Stomach (tissue), 9 donors: ENCODE results near the gene BCOR. TPM values are rescaled to one million over a fixed set of nuclear protein-coding genes. Genes with fewer than 3 reads are reported as not detected.

Experiments
- DNase-seq, 2 donors: peaks; one replicate each; pipeline versions ENCODE4 v3.0.0 to v3.0.0-alpha.2; 2013 to 2019
- H3K27ac ChIP-seq, 5 donors: fragments of 200-600 bp in 4 of 5; sonication (generic) in 4 of 5; one replicate each; pipeline ENCODE4 v1.5.1; 2013 to 2019; ENCODE audit warnings: mild to moderate bottlenecking in 1 of 5, moderate library complexity in 1 of 5
- H3K27me3 ChIP-seq, 3 donors: fragments of 200-600 bp; sonication (generic); one replicate each; pipeline ENCODE4 v1.5.1; 2017 to 2019; ENCODE audit warnings: mixed run types in 1 of 3
- H3K36me3 ChIP-seq, 4 donors: fragments of 200-600 bp; sonication (generic); 1 replicate in 3 of 4; 2 replicates in 1 of 4; pipeline ENCODE4 v1.5.1; 2016 to 2019
- H3K4me1 ChIP-seq, 4 donors: fragments of 200-600 bp; sonication (generic); one replicate each; pipeline ENCODE4 v1.5.1; 2016 to 2019
- H3K4me3 ChIP-seq, 4 donors: fragments of 200-600 bp; sonication (generic) in 3 of 4; one replicate each; pipeline ENCODE4 v1.5.1; 2016 to 2019; ENCODE audit warnings: mild to moderate bottlenecking in 1 of 4
- H3K9me3 ChIP-seq, 4 donors: fragments of 200-600 bp; sonication (generic); one replicate each; pipeline ENCODE4 v1.5.1; 2016 to 2019
- EP300 ChIP-seq: sonication (generic); formaldehyde crosslinking; IDR thresholded peaks from one replicate; pipeline ENCODE4 v1.6.1; 2017; ENCODE audit warnings: antibody characterized with exemption
- POLR2A ChIP-seq, 4 donors: fragments of 450-650 bp; IDR thresholded peaks; one replicate each; pipeline ENCODE4 v1.6.1; 2016; ENCODE audit warnings: antibody characterized with exemption in 4 of 4, control low read depth in 2 of 4, mild to moderate bottlenecking in 1 of 4, moderate library complexity in 1 of 4
- POLR2AphosphoS5 ChIP-seq, 3 donors: sonication (generic); formaldehyde crosslinking; IDR thresholded peaks; one replicate each; pipeline ENCODE4 v1.6.1; 2016; ENCODE audit warnings: antibody characterized with exemption in 3 of 3
- WGBS, 5 donors: extraction: QIAGEN DNeasy Blood & Tissue Kit in 3 of 5; methylation state at CpG; one replicate each; pipeline versions ENCODE4 v1.1.5 to v1.1.7; 2013 to 2018; 5-methylcytosine and 5-hydroxymethylcytosine counted together
- intact Hi-C: fragments of 100-400 bp; cut with DNase I; formaldehyde crosslinking; loops from one replicate; pipeline ENCODE4 v1.15.1; 2023; ENCODE audit warnings: low total_unique reads
- polyA plus RNA-seq, 3 donors: library from polyadenylated mRNA; stranded (reverse); fragments of 200-250 nt; gene quantifications; one replicate each; pipeline ENCODE4 v1.2.3, GENCODE V29; 2013
- total RNA-seq, 5 donors: library from RNA; depleted of rRNA; stranded (reverse); fragments of >200 nt; gene quantifications; one replicate each; pipeline versions ENCODE4 v1.1.0 to v1.2.3, GENCODE V29; 2014 to 2016
- TF ChIP-seq, protein P1 (sequence below), 7 experiments: fragments of 450-650 bp in 4 of 7; fragments of 200-600 bp in 3 of 7; sonication (generic) in 3 of 7; IDR thresholded peaks; one replicate each; pipeline ENCODE4 v1.5.1; 2016 to 2019; ENCODE audit warnings: antibody characterized with exemption in 7 of 7, control low read depth in 2 of 7, mild to moderate bottlenecking in 1 of 7
- donor health status: healthy with polysubstance abuse.
- donor health status: Bipolar disorder and iron deficiency.
- donor health status: healthy.

BCOR gene
- total and polyA plus RNA-seq, 8 donors: 4.4 to 45.5 (median 19.2) TPM

DNA sequence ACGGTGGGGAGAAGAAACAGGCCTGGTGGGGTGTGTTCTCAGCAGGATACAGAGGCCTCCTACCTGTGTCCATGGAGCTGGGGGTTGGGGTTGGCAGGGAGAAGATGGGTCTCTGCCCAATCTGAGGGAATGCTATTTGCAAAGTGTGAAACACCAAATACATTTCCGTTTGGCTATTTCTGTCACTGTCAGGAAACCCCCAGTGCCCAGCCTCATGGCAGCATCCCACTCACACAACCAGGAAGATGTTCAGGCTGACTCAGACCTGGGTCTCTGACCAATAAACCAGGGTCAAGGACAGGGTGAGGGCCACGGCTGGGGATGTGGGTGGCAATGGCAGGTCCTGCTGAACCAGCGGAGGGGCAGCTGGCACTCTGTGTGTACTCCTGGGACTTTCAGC lies 41.3 kb downstream of the BCOR start:
- WGBS, 5 donors: 48 to 79% (median 56%) methylated on average over 4 of the region's 4 CpGs
- no peaks in the 10 kb centered on the region for H3K27me3 ChIP-seq
- peaks cover 34 to 87% (median 79%) of the 10 kb centered on the region in 4 donors for H3K36me3 ChIP-seq
- no peaks in the 10 kb centered on the region for H3K4me1 ChIP-seq
- no peak overlapping the region for H3K4me3 ChIP-seq
- H3K27ac ChIP-seq: no peak overlapping the region
- no peak for TF ChIP-seq EP300
- no peak for TF ChIP-seq POLR2AphosphoS5 (IDR thresholded peaks at IDR 0.05)
- TF ChIP-seq, protein P1, sequence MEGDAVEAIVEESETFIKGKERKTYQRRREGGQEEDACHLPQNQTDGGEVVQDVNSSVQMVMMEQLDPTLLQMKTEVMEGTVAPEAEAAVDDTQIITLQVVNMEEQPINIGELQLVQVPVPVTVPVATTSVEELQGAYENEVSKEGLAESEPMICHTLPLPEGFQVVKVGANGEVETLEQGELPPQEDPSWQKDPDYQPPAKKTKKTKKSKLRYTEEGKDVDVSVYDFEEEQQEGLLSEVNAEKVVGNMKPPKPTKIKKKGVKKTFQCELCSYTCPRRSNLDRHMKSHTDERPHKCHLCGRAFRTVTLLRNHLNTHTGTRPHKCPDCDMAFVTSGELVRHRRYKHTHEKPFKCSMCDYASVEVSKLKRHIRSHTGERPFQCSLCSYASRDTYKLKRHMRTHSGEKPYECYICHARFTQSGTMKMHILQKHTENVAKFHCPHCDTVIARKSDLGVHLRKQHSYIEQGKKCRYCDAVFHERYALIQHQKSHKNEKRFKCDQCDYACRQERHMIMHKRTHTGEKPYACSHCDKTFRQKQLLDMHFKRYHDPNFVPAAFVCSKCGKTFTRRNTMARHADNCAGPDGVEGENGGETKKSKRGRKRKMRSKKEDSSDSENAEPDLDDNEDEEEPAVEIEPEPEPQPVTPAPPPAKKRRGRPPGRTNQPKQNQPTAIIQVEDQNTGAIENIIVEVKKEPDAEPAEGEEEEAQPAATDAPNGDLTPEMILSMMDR (IDR thresholded peaks at IDR 0.05): no peak
- TF ChIP-seq POLR2A (IDR thresholded peaks at IDR 0.05): no peak
- intact Hi-C loops: no loop called here
- DNase-seq: no peak
- H3K9me3 ChIP-seq: peaks cover 0 to 22% (median 9%) of the 10 kb centered on the region in 4 donors

DNA sequence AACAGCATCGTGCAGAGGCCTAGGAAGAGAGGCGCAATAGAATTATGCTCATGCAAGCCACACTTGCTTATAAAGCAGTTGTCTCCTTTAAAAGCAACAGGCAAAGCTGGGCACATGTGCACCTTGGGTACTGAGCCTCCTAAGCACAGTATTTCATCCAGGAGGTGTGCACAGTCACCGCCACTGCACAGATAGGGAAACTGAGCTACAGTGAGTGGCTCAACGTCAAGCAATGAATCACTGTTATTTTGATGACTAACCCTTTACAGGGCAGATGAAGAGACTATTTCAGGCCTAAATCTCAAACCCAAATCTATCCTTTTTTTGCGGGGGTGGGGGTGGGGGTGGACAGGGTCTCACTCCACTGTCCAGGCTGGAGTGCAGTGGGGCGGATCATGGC lies 42.3 kb downstream of the BCOR start:
- Histone ChIP-seq H3K27me3 (no peaks in the 10 kb centered on the region), H3K9me3 (peaks cover 0 to 32% (median 16%) of the 10 kb centered on the region in 4 donors), H3K4me3 (no peak overlapping the region), H3K27ac (no peak overlapping the region), H3K36me3 (peaks cover 25 to 87% (median 79%) of the 10 kb centered on the region in 4 donors), H3K4me1 (no peaks in the 10 kb centered on the region)
- TF ChIP-seq, protein P1 (IDR thresholded peaks at IDR 0.05): no peak
- TF ChIP-seq EP300 (no peak), POLR2AphosphoS5 (IDR thresholded peaks at IDR 0.05) (no peak), POLR2A (IDR thresholded peaks at IDR 0.05) (no peak)
- intact Hi-C loops: no loop called here
- DNase-seq: no peak
- 81 to 89% (median 83%) methylated on average over 4 to 6 of the region's 6 CpGs for WGBS, 5 donors

DNA sequence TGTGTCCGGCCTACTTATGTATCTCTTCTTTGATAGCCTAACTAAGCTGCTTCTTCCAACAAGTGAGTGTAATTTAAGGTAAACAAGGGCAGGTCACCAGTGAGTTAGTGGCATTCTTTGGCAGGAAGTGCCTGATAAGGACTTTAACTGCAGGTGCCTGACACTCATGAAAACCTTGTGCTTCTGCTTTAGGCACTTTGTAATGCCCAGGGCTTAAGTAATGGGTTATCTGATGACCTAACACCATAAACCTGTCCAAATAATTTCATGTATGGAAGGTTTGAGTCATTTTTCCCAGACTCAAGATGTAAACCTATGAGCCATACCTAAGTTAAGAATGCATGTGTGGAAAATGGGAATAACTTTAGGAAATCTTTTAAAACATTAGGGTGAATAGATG lies 43.0 kb downstream of the BCOR start:
- Histone ChIP-seq H3K9me3 (peaks cover 0 to 39% (median 23%) of the 10 kb centered on the region in 4 donors), H3K27me3 (no peaks in the 10 kb centered on the region), H3K4me3 (no peak overlapping the region), H3K36me3 (peaks cover 25 to 92% (median 83%) of the 10 kb centered on the region in 4 donors), H3K27ac (peak overlapping the region in 1 of 5 donors; percentile 43), H3K4me1 (no peaks in the 10 kb centered on the region)
- 35 to 83% (median 71%) methylated on average over 1 of the region's 1 CpG for WGBS, 5 donors
- TF ChIP-seq, protein P1 (IDR thresholded peaks at IDR 0.05): no peak
- TF ChIP-seq POLR2AphosphoS5 (IDR thresholded peaks at IDR 0.05): peak in 1 of 3 donors; percentile 29
- DNase-seq: no peak
- intact Hi-C loops: no loop called here

DNA sequence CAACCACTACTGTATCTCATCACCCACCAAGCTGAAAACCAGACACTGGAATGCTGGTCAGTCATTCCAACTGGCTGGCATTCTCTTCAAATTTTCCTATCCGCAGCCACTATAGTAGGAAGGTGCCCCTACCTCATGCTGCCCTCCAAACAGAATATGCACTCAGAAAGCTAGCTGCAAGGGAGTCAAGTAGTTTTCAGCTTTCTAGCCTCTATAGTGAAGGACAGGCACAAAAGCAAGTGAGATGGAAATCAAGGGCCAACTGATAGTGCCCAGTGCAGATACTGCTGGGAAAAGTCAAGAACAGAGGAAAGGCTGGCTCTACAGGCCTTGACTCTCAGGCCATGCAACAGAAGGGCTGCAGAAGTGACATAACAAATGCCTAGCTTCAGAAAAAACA lies 47.2 kb downstream of the BCOR start:
- no peak for DNase-seq
- no peaks in the 10 kb centered on the region for H3K4me1 ChIP-seq
- H3K27me3 ChIP-seq: no peaks in the 10 kb centered on the region
- intact Hi-C loops: no loop called here
- H3K36me3 ChIP-seq: peaks cover 18 to 75% (median 73%) of the 10 kb centered on the region in 4 donors
- H3K27ac ChIP-seq: no peak overlapping the region
- 80 to 100% (median 100%) methylated on average over 1 of the region's 1 CpG for WGBS, 5 donors
- H3K4me3 ChIP-seq: no peak overlapping the region
- peaks cover 0 to 63% (median 35%) of the 10 kb centered on the region in 4 donors for H3K9me3 ChIP-seq
- TF ChIP-seq POLR2A (IDR thresholded peaks at IDR 0.05): no peak
- no peak for TF ChIP-seq POLR2AphosphoS5 (IDR thresholded peaks at IDR 0.05)
- TF ChIP-seq, protein P1 (IDR thresholded peaks at IDR 0.05): no peak
- no peak for TF ChIP-seq EP300
